Hematopoietic multipotent progenitor cell treated with erythropoietin and hydrocortisone succinate and interleukin-3 and kit ligand, for 15 days (in vitro differentiated cells): Measurements from ENCODE around the gene PDIA2.

Experiments used
- DNase-seq: peaks from one replicate; pipeline ENCODE4 v3.0.0-alpha.2; 2015; ENCODE audit warnings: low spot score

PDIA2 gene

GRCh38 chr16:280991-281659 lies 1.8 kb upstream of the PDIA2 start:
- no peak for DNase-seq

- DNase-seq: no peak
Measured at GRCh38 chr16:281660-282255, 1.2 kb upstream of the PDIA2 start.

- DNase-seq: no peak
Measured at GRCh38 chr16:282491-282890, 473 bp upstream of the PDIA2 start.

GRCh38 chr16:284204-285120 lies 1.5 kb downstream of the PDIA2 start:
- DNase-seq: no peak

- DNase-seq: no peak
Measured at GRCh38 chr16:285146-286055, 2.4 kb downstream of the PDIA2 start.

GRCh38 chr16:286491-287297 lies 3.7 kb downstream of the PDIA2 start:
- no peak for DNase-seq

GRCh38 chr16:287298-287811 lies 4.4 kb downstream of the PDIA2 start:
- no peak for DNase-seq

- no peak for DNase-seq
Measured at GRCh38 chr16:287981-288920, 5.3 kb downstream of the PDIA2 start.

- no peak for DNase-seq
Measured at GRCh38 chr16:289395-289997, 6.5 kb downstream of the PDIA2 start.

- DNase-seq: no peak
Measured at GRCh38 chr16:290015-290680, 7.2 kb downstream of the PDIA2 start.

- no peak for DNase-seq
Measured at GRCh38 chr16:290681-291405, 7.9 kb downstream of the PDIA2 start.

GRCh38 chr16:291539-291938 lies 8.6 kb downstream of the PDIA2 start:
- no peak for DNase-seq

GRCh38 chr16:293043-293775 lies 10.2 kb downstream of the PDIA2 start:
- DNase-seq: no peak

GRCh38 chr16:296276-296675 lies 13.3 kb downstream of the PDIA2 start:
- no peak for DNase-seq

GRCh38 chr16:296806-297510 lies 14.0 kb downstream of the PDIA2 start:
- no peak for DNase-seq

GRCh38 chr16:297832-298231 lies 14.9 kb downstream of the PDIA2 start:
- no peak for DNase-seq

GRCh38 chr16:301235-301634 lies 18.3 kb downstream of the PDIA2 start:
- no peak for DNase-seq
